ENCODE results near the gene SDHB.

DNA sequence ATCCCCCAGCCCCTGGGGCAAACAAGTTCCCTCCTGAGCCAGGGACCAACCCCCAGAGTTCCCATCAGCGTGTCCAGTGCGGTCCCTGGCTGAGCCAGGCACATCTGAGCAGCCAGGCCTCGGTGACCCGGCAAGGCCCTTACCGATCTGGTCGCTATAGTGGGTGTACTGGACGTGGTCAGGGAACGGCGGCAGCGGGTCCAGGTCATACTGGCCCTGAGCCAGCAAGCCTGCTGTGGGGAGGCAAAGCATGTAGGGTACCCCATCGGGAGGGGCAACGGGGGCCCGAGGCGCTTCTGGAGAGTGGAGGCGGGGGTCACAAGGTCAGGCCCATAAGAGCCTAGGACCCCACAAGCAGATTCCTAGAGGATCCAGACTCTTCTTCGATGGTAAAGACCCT lies 76.9 kb downstream of the SDHB start:
- TF ChIP-seq, protein P1, sequence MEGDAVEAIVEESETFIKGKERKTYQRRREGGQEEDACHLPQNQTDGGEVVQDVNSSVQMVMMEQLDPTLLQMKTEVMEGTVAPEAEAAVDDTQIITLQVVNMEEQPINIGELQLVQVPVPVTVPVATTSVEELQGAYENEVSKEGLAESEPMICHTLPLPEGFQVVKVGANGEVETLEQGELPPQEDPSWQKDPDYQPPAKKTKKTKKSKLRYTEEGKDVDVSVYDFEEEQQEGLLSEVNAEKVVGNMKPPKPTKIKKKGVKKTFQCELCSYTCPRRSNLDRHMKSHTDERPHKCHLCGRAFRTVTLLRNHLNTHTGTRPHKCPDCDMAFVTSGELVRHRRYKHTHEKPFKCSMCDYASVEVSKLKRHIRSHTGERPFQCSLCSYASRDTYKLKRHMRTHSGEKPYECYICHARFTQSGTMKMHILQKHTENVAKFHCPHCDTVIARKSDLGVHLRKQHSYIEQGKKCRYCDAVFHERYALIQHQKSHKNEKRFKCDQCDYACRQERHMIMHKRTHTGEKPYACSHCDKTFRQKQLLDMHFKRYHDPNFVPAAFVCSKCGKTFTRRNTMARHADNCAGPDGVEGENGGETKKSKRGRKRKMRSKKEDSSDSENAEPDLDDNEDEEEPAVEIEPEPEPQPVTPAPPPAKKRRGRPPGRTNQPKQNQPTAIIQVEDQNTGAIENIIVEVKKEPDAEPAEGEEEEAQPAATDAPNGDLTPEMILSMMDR (IDR thresholded peaks at IDR 0.05): no peak
- no peak for TF ChIP-seq POLR2A (IDR thresholded peaks at IDR 0.05)

All from body of pancreas (tissue), 4 donors.